ENCODE measurements around the gene FLNB. TPM values are rescaled to one million over a fixed set of nuclear protein-coding genes. Genes with fewer than 3 reads are reported as not detected.
A peak's percentile ranks its signal among the peaks of the same experiment; 100 is the strongest.

The FLNB gene
- total and polyA plus RNA-seq, 2 of the 13 experiments (the other 11 are each of a cell fraction or from before 2014, with no cell fraction given) = 106 to 130 TPM

GRCh38 chr3:58101499-58102389, 93.5 kb downstream of the FLNB start (continued):
- TF ChIP-seq ZNF17 (CRISPR knock-in tag; IDR thresholded peaks at IDR 0.05) (no peak), PPARG (CRISPR knock-in tag; conservative IDR thresholded peaks at IDR 0.05) (peak; percentile 77; the same call in 1 of the 2 replicates), ZSCAN12 (CRISPR knock-in tag; IDR thresholded peaks at IDR 0.05) (peak; percentile 35; the same call in 1 of the 2 replicates), CEBPZ (IDR thresholded peaks at IDR 0.05; ENCODE audit: low read length) (no peak), PITX1 (CRISPR knock-in tag; IDR thresholded peaks at IDR 0.05) (peak; percentile 73; the same call in 1 of the 2 replicates), SNAPC5 (CRISPR knock-in tag; IDR thresholded peaks at IDR 0.05; ENCODE audit: borderline replicate concordance) (0 out of 2 replicates have a peak, but pooled peaks have one; percentile 55), HDAC2 (CRISPR knock-in tag; IDR thresholded peaks at IDR 0.05) (peak; percentile 95), NR2C2 (CRISPR knock-in tag; IDR thresholded peaks at IDR 0.05; ENCODE audit: borderline replicate concordance) (peak; percentile 74), DBP (CRISPR knock-in tag; IDR thresholded peaks at IDR 0.05; ENCODE audit: not compliant biosample characterization) (no peak), SRSF1 (optimal IDR thresholded peaks at IDR 0.05; ENCODE audit: low read depth, low read length) (no peak), FOXO1 (CRISPR knock-in tag; IDR thresholded peaks at IDR 0.05) (peak; percentile 96), ZNF263 (CRISPR knock-in tag; IDR thresholded peaks at IDR 0.05) (peak; percentile 97), ZBTB7B (CRISPR knock-in tag; IDR thresholded peaks at IDR 0.05) (peak; percentile 96), SRSF4 (IDR thresholded peaks at IDR 0.05; ENCODE audit: low read depth, low read length, poor library complexity, severe bottlenecking) (no peak), DRAP1 (CRISPR knock-in tag; IDR thresholded peaks at IDR 0.05) (peak; percentile 18; the same call in 1 of the 2 replicates), HMG20A (CRISPR knock-in tag; IDR thresholded peaks at IDR 0.05; ENCODE audit: borderline replicate concordance) (peak; percentile 85; the same call in 1 of the 2 replicates), ZNF124 (CRISPR knock-in tag; IDR thresholded peaks at IDR 0.05) (0 out of 2 replicates have a peak, but pooled peaks have one; percentile 21), ZNF704 (CRISPR knock-in tag; IDR thresholded peaks at IDR 0.05; ENCODE audit: borderline replicate concordance) (peak; percentile 68; the same call in 1 of the 2 replicates), ZNF589 (CRISPR knock-in tag; conservative IDR thresholded peaks at IDR 0.05) (no peak), SP5 (CRISPR knock-in tag; IDR thresholded peaks at IDR 0.05; ENCODE audit: borderline replicate concordance, low read depth) (no peak; the same call in 1 of the 2 replicates)
